ENCODE results near the gene FDPS.
"Not testable (repeated sequence)": the region's sequence is repeated elsewhere in the genome, so short reads cannot be mapped to it uniquely, and the experiment has no call there.

The FDPS gene

GRCh38 chr1:155320661-155321617, 12.3 kb downstream of the FDPS start, which contains the start of gene RUSC1:
TSS of gene RUSC1 (plus strand) at chr1:155320894. CDS start at chr1:155321774, 880 bp downstream.
- peak; percentile 71 for DNase-seq

GRCh38 chr1:155321639-155322503, 13.2 kb downstream of the FDPS start:
- no peak for DNase-seq

- DNase-seq, result no peak
Observed at GRCh38 chr1:155322571-155322952, 13.9 kb downstream of the FDPS start.

GRCh38 chr1:155322953-155323728, 14.5 kb downstream of the FDPS start:
- DNase-seq, result peak; percentile 83

GRCh38 chr1:155323729-155324036, 15.0 kb downstream of the FDPS start:
- DNase-seq, result peak; percentile 88

GRCh38 chr1:155324037-155324716, 15.5 kb downstream of the FDPS start:
- peak; percentile 91 for DNase-seq

- DNase-seq, result no peak
Observed at GRCh38 chr1:155324717-155325602, 16.3 kb downstream of the FDPS start.

GRCh38 chr1:155325603-155325893, 16.9 kb downstream of the FDPS start:
- DNase-seq, result no peak

- DNase-seq, result no peak
Observed at GRCh38 chr1:155326020-155326526, 17.4 kb downstream of the FDPS start.

- no peak for DNase-seq
Observed at GRCh38 chr1:155326631-155327037, 18.0 kb downstream of the FDPS start.

GRCh38 chr1:155327981-155328380, 19.3 kb downstream of the FDPS start:
- no peak for DNase-seq

- DNase-seq, result not testable (repeated sequence)
Observed at GRCh38 chr1:155328856-155329255, 20.2 kb downstream of the FDPS start.

- no peak for DNase-seq
Observed at GRCh38 chr1:155329980-155330598, 21.4 kb downstream of the FDPS start.

- DNase-seq, result no peak
Observed at GRCh38 chr1:155334962-155335361, 26.3 kb downstream of the FDPS start.

GRCh38 chr1:155339515-155340097, 30.9 kb downstream of the FDPS start:
- no peak for DNase-seq

- no peak for DNase-seq
Observed at GRCh38 chr1:155342842-155343241, 34.2 kb downstream of the FDPS start.

GRCh38 chr1:155352631-155353030, 44.0 kb downstream of the FDPS start:
- no peak for DNase-seq

GRCh38 chr1:155360051-155360450, 51.4 kb downstream of the FDPS start:
- no peak for DNase-seq
